Astrocyte of the spinal cord (primary cell): ENCODE data around the gene POR.

ENCODE experiments used
- DNase-seq: peaks from one replicate; pipeline ENCODE4 v3.0.0; 2011; ENCODE audit warnings: low read depth, low spot score
- H3K4me3 ChIP-seq: 2 replicates; pipeline ENCODE4 v1.5.1; 2011; ENCODE audit warnings: low read depth, mild to moderate bottlenecking, low read length, moderate library complexity
- CTCF ChIP-seq: IDR thresholded peaks from 2 replicates; pipeline ENCODE4 v1.5.1; 2012; ENCODE audit warnings: low read depth, mild to moderate bottlenecking, low read length, inconsistent platforms
- in situ Hi-C: cut with HindIII; loops from 2 replicates; pipeline ENCODE4 v1.10.0; 2017; ENCODE audit warnings: low sequenced_read_pairs

POR gene

GRCh38 chr7:75944507-75944906 lies 29.6 kb downstream of the POR start:
- no peak overlapping the region for H3K4me3 ChIP-seq
- in situ Hi-C loops, result no loop called here
- no peak for TF ChIP-seq CTCF
- no peak for DNase-seq

GRCh38 chr7:75945297-75946168 lies 30.6 kb downstream of the POR start:
- DNase-seq, result no peak
- no peak for TF ChIP-seq CTCF
- H3K4me3 ChIP-seq, result no peak overlapping the region

GRCh38 chr7:75946207-75946855 lies 31.4 kb downstream of the POR start:
- H3K4me3 ChIP-seq, result no peak overlapping the region
- DNase-seq, result no peak
- in situ Hi-C loops, result no loop called here
- no peak for TF ChIP-seq CTCF

More at GRCh38 chr7:75945297-75946168, 30.6 kb downstream of the POR start:
- in situ Hi-C loops, result no loop called here

- no peak for TF ChIP-seq CTCF
- no peak for DNase-seq
- H3K4me3 ChIP-seq, result no peak overlapping the region
- in situ Hi-C loops, result no loop called here
Observed at GRCh38 chr7:75948179-75948578, 33.2 kb downstream of the POR start.

GRCh38 chr7:75950111-75950681 lies 35.2 kb downstream of the POR start:
- TF ChIP-seq CTCF, result no peak
- no peak overlapping the region for H3K4me3 ChIP-seq
- no peak for DNase-seq
- in situ Hi-C loops, result no loop called here

- no peak overlapping the region for H3K4me3 ChIP-seq
- in situ Hi-C loops, result no loop called here
- no peak for TF ChIP-seq CTCF
- no peak for DNase-seq
Observed at GRCh38 chr7:75951506-75951905, 36.6 kb downstream of the POR start.
